PC-9 (cell line): ENCODE measurements around the gene XKR8.
"Not testable (repeated sequence)": the region's sequence is repeated elsewhere in the genome, so short reads cannot be mapped to it uniquely, and the experiment has no call there.

Experiments used
- CTCF ChIP-seq: fragments of 200-600 bp; sonication (generic); conservative IDR thresholded peaks from 2 replicates; pipeline ENCODE4 v1.6.1; 2017; ENCODE audit warnings: mixed run types, antibody characterized with exemption, mild to moderate bottlenecking, moderate library complexity
- EZH2 ChIP-seq: fragments of 200-600 bp; sonication (generic); IDR thresholded peaks from 2 replicates; pipeline ENCODE4 v1.8.0; 2017; ENCODE audit warnings: antibody characterized with exemption, low read depth

DNA sequence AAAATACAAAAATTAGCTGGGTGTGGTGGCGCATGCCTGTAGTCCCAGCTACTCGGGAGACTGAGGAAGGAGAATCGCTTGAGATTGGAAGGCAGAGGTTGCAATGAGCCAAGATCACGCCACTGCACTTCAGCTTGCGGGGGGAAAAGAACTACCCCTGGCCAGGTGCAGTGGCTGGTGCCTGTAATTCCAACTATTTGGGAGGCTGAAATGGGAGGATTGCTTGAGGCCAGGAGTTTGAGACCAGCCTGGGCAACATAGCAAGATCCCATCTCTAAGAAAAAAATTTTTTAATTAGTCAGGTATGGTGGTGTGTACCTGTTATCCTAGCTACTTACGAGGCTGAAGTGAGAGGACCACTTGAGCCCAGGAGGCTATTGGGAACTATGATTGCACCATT lies 34.8 kb downstream of the XKR8 start:
- not testable (repeated sequence) for TF ChIP-seq CTCF, EZH2
